Bronchial epithelial cell (primary cell): Measurements from ENCODE around the gene NHERF1. TPM values are rescaled to one million over a fixed set of nuclear protein-coding genes. Genes with fewer than 3 reads are reported as not detected.

Experiments used
- DNase-seq: peaks from one replicate; pipeline ENCODE4 v3.0.0-alpha.2; 2010; ENCODE audit warnings: low read depth
- FAIRE-seq: peaks from 2 replicates; lab custom pipeline; 2011; peaks lifted over from hg19 to GRCh38; lab: Jason Lieb, UNC
- H3K27me3 ChIP-seq: 2 replicates; pipeline ENCODE4 v1.5.1; 2011; ENCODE audit warnings: low read length; ENCODE audit not compliant: control insufficient read depth, insufficient read depth
- H3K36me3 ChIP-seq: 2 replicates; pipeline ENCODE4 v1.5.1; 2011; ENCODE audit warnings: low read length; ENCODE audit not compliant: control insufficient read depth, insufficient read depth
- H3K4me3 ChIP-seq: 2 replicates; pipeline ENCODE4 v1.5.1; 2011; ENCODE audit warnings: mild to moderate bottlenecking, low read depth, low read length, control low read depth
- CTCF ChIP-seq: IDR thresholded peaks from 2 replicates; pipeline ENCODE4 v1.5.1; 2011; ENCODE audit warnings: mild to moderate bottlenecking, moderate library complexity, low read length, control low read depth, inconsistent platforms; ENCODE audit not compliant: insufficient read depth, severe bottlenecking
- total RNA-seq: library from RNA; depleted of rRNA; stranded (reverse); fragments of >200 nt; gene quantifications from 2 replicates; pipeline ENCODE4 v1.2.1, GENCODE V29; 2014

The NHERF1 gene
- total RNA-seq, 1 donor from 2014 or later = 35.3 TPM

- TF ChIP-seq CTCF = no peak
These were observed 31.1 kb downstream of the NHERF1 start for GRCh38 chr17:74779501-74779900.

GRCh38 chr17:74779948-74780400, 31.5 kb downstream of the NHERF1 start:
- Histone ChIP-seq H3K27me3 (no peaks in the 10 kb centered on the region), H3K36me3 (peaks cover 9% of the 10 kb centered on the region), H3K4me3 (no peak overlapping the region)
- TF ChIP-seq CTCF = no peak
- FAIRE-seq (no peak), DNase-seq (no peak)

More at GRCh38 chr17:74779501-74779900, 31.1 kb downstream of the NHERF1 start:
- peaks cover 9% of the 10 kb centered on the region for H3K36me3 ChIP-seq
- no peak for DNase-seq
- no peaks in the 10 kb centered on the region for H3K27me3 ChIP-seq
- no peak overlapping the region for H3K4me3 ChIP-seq
- FAIRE-seq = no peak

- peak; percentile 41 for TF ChIP-seq CTCF
- Histone ChIP-seq H3K36me3 (peaks cover 9% of the 10 kb centered on the region), H3K27me3 (no peaks in the 10 kb centered on the region), H3K4me3 (no peak overlapping the region)
- FAIRE-seq = no peak
- no peak for DNase-seq
These were observed 32.2 kb downstream of the NHERF1 start for GRCh38 chr17:74780443-74781238.

- TF ChIP-seq CTCF = no peak
- peaks cover 9% of the 10 kb centered on the region for H3K36me3 ChIP-seq
- FAIRE-seq = no peak
- H3K27me3 ChIP-seq = no peaks in the 10 kb centered on the region
- no peak overlapping the region for H3K4me3 ChIP-seq
- no peak for DNase-seq
These were observed 34.1 kb downstream of the NHERF1 start for GRCh38 chr17:74782571-74782970.

- FAIRE-seq (no peak), DNase-seq (no peak)
- TF ChIP-seq CTCF = no peak
- H3K4me3 ChIP-seq = no peak overlapping the region
- peaks cover 13% of the 10 kb centered on the region for H3K36me3 ChIP-seq
- no peaks in the 10 kb centered on the region for H3K27me3 ChIP-seq
These were observed 35.8 kb downstream of the NHERF1 start for GRCh38 chr17:74784125-74784810.
